Activated CD4-positive, alpha-beta memory T cell treated with anti-CD3 and anti-CD28 coated beads, Interleukin-2, amount 10 ng/mL, durations not matched to agents 7 days and 5 days (primary cell): ENCODE data around the gene TENM3. TPM values are rescaled to one million over a fixed set of nuclear protein-coding genes. Genes with fewer than 3 reads are reported as not detected.

Experiments used
- CTCF ChIA-PET: fragments of 350-600 bp; sonication (Branson Sonifier 250); formaldehyde crosslinking; loops from one replicate; lab custom pipeline; 2021; ENCODE audit warnings: antibody characterized with exemption, inconsistent platforms; lab: Charles Lee
- POLR2A ChIA-PET: fragments of 350-600 bp; sonication (Branson Sonifier 250); formaldehyde crosslinking; loops from one replicate; lab custom pipeline; 2021; ENCODE audit warnings: antibody characterized with exemption; lab: Charles Lee
- DNase-seq: peaks from one replicate; pipeline ENCODE4 v3.0.0-alpha.2; 2020
- H3K27ac Mint-ChIP-seq: one replicate; pipeline ENCODE4 v1.8.0; 2021; ENCODE audit warnings: mild to moderate bottlenecking, mixed read lengths
- H3K27me3 Mint-ChIP-seq: one replicate; pipeline ENCODE4 v1.8.0; 2021; ENCODE audit warnings: mixed read lengths
- H3K36me3 Mint-ChIP-seq: one replicate; pipeline ENCODE4 v1.8.0; 2021; ENCODE audit warnings: low read depth, mixed read lengths
- H3K4me1 Mint-ChIP-seq: one replicate; pipeline ENCODE4 v1.8.0; 2021; ENCODE audit warnings: mixed read lengths
- H3K4me3 Mint-ChIP-seq: one replicate; pipeline ENCODE4 v1.8.0; 2021; ENCODE audit warnings: mild to moderate bottlenecking, mixed read lengths
- H3K9me3 Mint-ChIP-seq: one replicate; pipeline ENCODE4 v1.8.0; 2021; ENCODE audit warnings: mixed read lengths
- total RNA-seq, 2 experiments: library from RNA; stranded (reverse); gene quantifications; one replicate each; pipeline ENCODE4 v1.2.3, GENCODE V29; 2021

Gene TENM3
- total RNA-seq, 2 experiments from 2014 or later: not detected

DNA sequence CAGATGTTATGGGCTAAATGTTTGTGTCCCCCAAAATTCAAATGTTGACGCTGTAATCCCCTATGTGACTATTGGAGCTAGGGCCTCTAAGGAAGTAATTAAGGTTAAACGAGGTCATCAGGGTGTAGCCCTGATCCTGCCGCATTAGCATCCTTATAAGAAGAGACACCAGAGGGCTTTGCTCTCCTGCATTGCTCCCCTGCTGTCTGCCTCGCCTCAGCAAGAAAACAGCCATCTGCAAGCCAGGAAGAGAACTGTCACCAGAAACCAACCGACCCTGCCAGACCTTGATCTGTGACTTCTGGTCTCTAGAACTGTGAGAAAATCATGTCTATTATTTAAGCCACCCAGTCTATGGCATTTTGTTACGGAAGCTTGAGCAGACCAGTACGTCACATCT is 342.1 kb downstream of the TENM3 start:
- POLR2A ChIA-PET: no interaction called here
- H3K27ac Mint-ChIP-seq: no peak overlapping the region
- H3K36me3 Mint-ChIP-seq: no peaks in the 10 kb centered on the region
- no peaks in the 10 kb centered on the region for H3K27me3 Mint-ChIP-seq
- no peaks in the 10 kb centered on the region for H3K4me1 Mint-ChIP-seq
- CTCF ChIA-PET: no interaction called here
- DNase-seq: no peak
- no peaks in the 10 kb centered on the region for H3K9me3 Mint-ChIP-seq
- no peak overlapping the region for H3K4me3 Mint-ChIP-seq

DNA sequence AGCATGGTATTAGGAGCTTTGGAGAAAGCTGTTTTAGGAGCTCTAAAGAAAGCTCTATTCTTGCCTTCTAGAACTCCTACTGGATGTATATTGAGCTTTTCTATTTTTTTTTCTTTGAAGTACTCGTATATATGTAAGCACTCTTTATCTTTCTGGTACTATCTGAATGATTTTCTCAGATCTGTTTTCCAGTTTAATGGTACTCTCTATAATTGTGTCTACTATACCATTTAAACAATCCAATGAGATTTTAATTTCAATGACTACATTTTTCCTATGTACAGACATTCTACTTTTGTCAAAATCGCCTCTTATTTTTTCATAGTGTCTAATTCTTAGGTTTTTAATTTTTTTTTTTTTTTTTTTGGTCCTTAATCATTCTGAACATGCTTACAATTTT is 345.9 kb downstream of the TENM3 start:
- POLR2A ChIA-PET: no interaction called here
- Mint-ChIP-seq H3K36me3 (no peaks in the 10 kb centered on the region), H3K27ac (no peak overlapping the region)

DNA sequence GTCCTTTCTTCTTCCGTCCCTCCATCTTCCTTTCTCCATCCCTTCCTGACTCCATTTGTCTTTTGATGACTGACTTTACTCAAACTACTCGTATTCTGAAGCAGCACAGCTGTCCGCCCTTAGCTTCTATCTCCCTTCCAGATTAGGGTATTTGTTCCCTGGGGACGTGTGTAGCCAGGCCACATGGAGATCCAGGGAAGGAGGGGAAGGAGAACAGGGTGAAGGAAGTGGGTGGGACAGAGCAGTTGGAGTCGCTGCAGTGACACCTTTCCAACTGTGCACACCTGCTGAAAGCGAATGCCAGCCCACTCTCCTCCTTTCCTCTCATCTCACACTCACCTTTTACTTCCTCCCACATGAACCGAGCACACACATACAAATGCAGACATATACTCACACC is 350.2 kb downstream of the TENM3 start:
- no peaks in the 10 kb centered on the region for H3K9me3 Mint-ChIP-seq
- DNase-seq: no peak
- H3K36me3 Mint-ChIP-seq: no peaks in the 10 kb centered on the region
- POLR2A ChIA-PET: no interaction called here
- H3K27ac Mint-ChIP-seq: no peak overlapping the region
- H3K4me1 Mint-ChIP-seq: no peaks in the 10 kb centered on the region
- CTCF ChIA-PET: no interaction called here
- no peaks in the 10 kb centered on the region for H3K27me3 Mint-ChIP-seq
- no peak overlapping the region for H3K4me3 Mint-ChIP-seq

More for the DNA sequence above, 345.9 kb downstream of the TENM3 start:
- H3K4me3 Mint-ChIP-seq: no peak overlapping the region
- CTCF ChIA-PET: no interaction called here
- H3K27me3 Mint-ChIP-seq: no peaks in the 10 kb centered on the region
- no peaks in the 10 kb centered on the region for H3K4me1 Mint-ChIP-seq
- no peaks in the 10 kb centered on the region for H3K9me3 Mint-ChIP-seq
- no peak for DNase-seq

DNA sequence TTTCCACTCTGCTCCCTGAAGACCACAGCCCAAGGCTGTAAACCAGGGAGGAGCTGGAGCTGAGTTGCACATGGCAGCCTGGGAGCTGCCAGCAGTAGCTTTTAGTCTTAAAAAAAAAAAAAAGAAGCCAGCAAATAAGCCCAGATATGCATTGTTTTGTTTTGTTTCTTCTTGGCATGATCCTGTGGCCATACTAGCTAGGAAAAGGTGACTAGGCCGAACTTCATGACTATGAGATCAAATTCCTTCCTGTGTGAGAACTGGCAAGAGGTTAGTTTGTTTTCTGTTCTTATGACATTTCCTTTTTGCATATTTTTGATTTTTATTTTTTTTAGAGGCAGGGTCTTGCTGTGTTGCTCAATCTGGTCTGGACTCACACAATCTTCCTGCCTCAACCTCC is 350.7 kb downstream of the TENM3 start:
- POLR2A ChIA-PET: no interaction called here
- DNase-seq: no peak
- no peaks in the 10 kb centered on the region for H3K36me3 Mint-ChIP-seq

DNA sequence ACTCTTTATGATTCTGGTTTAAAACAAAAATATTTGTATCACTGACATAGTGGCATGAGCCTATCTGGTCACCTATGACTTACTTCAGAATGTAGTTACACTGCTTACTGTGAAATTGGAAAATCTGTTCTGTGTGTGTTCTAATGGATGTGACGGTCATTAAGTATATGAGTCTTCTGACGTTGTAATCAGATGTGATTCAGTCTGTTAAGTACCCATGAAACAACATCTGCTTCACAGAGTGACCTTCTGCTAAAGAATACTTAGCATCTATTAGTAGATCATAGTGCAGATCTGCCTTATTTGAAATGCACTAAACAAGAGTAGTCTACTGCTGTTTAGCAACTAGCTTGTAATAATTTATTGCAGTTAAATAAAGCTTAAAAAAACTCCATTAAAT is 356.9 kb downstream of the TENM3 start:
- ChIA-PET POLR2A (no interaction called here), CTCF (no interaction called here)
- Mint-ChIP-seq H3K36me3 (no peaks in the 10 kb centered on the region), H3K4me1 (no peaks in the 10 kb centered on the region), H3K27ac (no peak overlapping the region), H3K4me3 (no peak overlapping the region), H3K27me3 (peaks cover 2% of the 10 kb centered on the region), H3K9me3 (no peaks in the 10 kb centered on the region)
- no peak for DNase-seq

More for the DNA sequence above, 350.7 kb downstream of the TENM3 start:
- H3K27me3 Mint-ChIP-seq: no peaks in the 10 kb centered on the region
- H3K9me3 Mint-ChIP-seq: no peaks in the 10 kb centered on the region
- no peak overlapping the region for H3K4me3 Mint-ChIP-seq
- CTCF ChIA-PET: no interaction called here
- no peak overlapping the region for H3K27ac Mint-ChIP-seq
- H3K4me1 Mint-ChIP-seq: no peaks in the 10 kb centered on the region

DNA sequence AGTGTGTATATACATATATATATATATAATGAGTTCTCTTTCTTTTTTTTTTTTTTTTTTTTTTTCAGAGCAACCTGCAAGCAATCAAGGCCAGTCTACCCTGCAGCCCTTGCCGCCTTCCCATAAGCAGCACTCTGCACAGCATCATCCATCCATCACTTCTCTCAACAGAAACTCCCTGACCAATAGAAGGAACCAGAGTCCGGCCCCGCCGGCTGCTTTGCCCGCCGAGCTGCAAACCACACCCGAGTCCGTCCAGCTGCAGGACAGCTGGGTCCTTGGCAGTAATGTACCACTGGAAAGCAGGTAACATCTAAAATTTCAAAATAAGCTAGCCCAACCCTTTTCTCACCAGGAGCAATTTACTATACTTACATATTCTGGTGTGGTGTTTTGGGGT is 357.7 kb downstream of the TENM3 start:
- H3K9me3 Mint-ChIP-seq: no peaks in the 10 kb centered on the region
- peaks cover 2% of the 10 kb centered on the region for H3K27me3 Mint-ChIP-seq
- CTCF ChIA-PET: interaction anchor here (0.7 kb wide), 1 partner anchor 200 kb away, joined by 6 read pairs; no protein-coding TSS in a partner anchor

DNA sequence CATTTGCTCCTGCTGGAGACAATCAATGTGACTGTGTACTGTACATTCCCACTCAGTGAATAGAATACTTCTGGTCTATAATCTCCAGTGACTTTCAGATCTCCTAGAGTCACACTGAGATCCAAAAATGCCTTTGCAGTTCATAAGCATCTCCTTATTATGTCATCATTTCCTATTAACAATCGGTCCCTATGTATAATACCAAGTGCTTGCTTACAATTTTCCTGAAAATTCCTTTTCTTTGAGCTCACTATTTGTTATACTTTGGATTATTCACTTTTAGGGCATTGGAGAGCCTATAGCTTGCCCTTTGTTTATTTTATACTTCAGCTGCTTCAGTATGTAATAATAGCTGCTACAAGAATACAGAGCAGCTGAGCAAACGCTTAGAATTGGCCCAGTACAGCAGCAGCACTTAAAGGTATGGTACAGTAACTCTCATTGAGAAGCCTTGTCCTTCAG is 361.0 kb downstream of the TENM3 start:
- CTCF ChIA-PET: no interaction called here
- no peak for DNase-seq
- POLR2A ChIA-PET: no interaction called here
- Mint-ChIP-seq H3K9me3 (no peaks in the 10 kb centered on the region), H3K4me1 (no peaks in the 10 kb centered on the region), H3K27ac (no peak overlapping the region), H3K4me3 (no peak overlapping the region), H3K27me3 (peaks cover 2% of the 10 kb centered on the region), H3K36me3 (no peaks in the 10 kb centered on the region)

More for the DNA sequence above, 357.7 kb downstream of the TENM3 start:
- no peaks in the 10 kb centered on the region for H3K36me3 Mint-ChIP-seq
- no peak overlapping the region for H3K27ac Mint-ChIP-seq
- H3K4me1 Mint-ChIP-seq: no peaks in the 10 kb centered on the region
- no peak overlapping the region for H3K4me3 Mint-ChIP-seq
- POLR2A ChIA-PET: no interaction called here
- no peak for DNase-seq

GRCh38 chr4:182604953-182605352 is 361.8 kb downstream of the TENM3 start:
- no peak for DNase-seq
- POLR2A ChIA-PET: no interaction called here
- no peak overlapping the region for H3K27ac Mint-ChIP-seq
- no peak overlapping the region for H3K4me3 Mint-ChIP-seq
- H3K4me1 Mint-ChIP-seq: no peaks in the 10 kb centered on the region
- no peaks in the 10 kb centered on the region for H3K9me3 Mint-ChIP-seq
- no peaks in the 10 kb centered on the region for H3K36me3 Mint-ChIP-seq
- peaks cover 2% of the 10 kb centered on the region for H3K27me3 Mint-ChIP-seq
- CTCF ChIA-PET: no interaction called here

GRCh38 chr4:182608525-182608924 is 365.3 kb downstream of the TENM3 start:
- H3K4me3 Mint-ChIP-seq: no peak overlapping the region
- DNase-seq: no peak
- no peaks in the 10 kb centered on the region for H3K27me3 Mint-ChIP-seq
- H3K27ac Mint-ChIP-seq: no peak overlapping the region
- H3K4me1 Mint-ChIP-seq: no peaks in the 10 kb centered on the region
- POLR2A ChIA-PET: no interaction called here
- CTCF ChIA-PET: no interaction called here
- H3K36me3 Mint-ChIP-seq: no peaks in the 10 kb centered on the region
- H3K9me3 Mint-ChIP-seq: no peaks in the 10 kb centered on the region

- H3K27ac Mint-ChIP-seq: no peak overlapping the region
Observed at GRCh38 chr4:182616476-182616875, 373.3 kb downstream of the TENM3 start.

GRCh38 chr4:182619660-182620059 is 376.5 kb downstream of the TENM3 start:
- CTCF ChIA-PET: no interaction called here

More at GRCh38 chr4:182616476-182616875, 373.3 kb downstream of the TENM3 start:
- no peak overlapping the region for H3K4me3 Mint-ChIP-seq
- CTCF ChIA-PET: no interaction called here
- H3K36me3 Mint-ChIP-seq: no peaks in the 10 kb centered on the region
- DNase-seq: no peak
- POLR2A ChIA-PET: no interaction called here
- H3K27me3 Mint-ChIP-seq: no peaks in the 10 kb centered on the region
- no peaks in the 10 kb centered on the region for H3K9me3 Mint-ChIP-seq
- H3K4me1 Mint-ChIP-seq: no peaks in the 10 kb centered on the region

GRCh38 chr4:182620111-182620980 is 377.1 kb downstream of the TENM3 start:
- Mint-ChIP-seq H3K27ac (no peak overlapping the region), H3K4me1 (no peaks in the 10 kb centered on the region), H3K36me3 (no peaks in the 10 kb centered on the region), H3K9me3 (no peaks in the 10 kb centered on the region), H3K27me3 (no peaks in the 10 kb centered on the region), H3K4me3 (no peak overlapping the region)
- DNase-seq: no peak
- POLR2A ChIA-PET: no interaction called here
- CTCF ChIA-PET: no interaction called here

More at GRCh38 chr4:182619660-182620059, 376.5 kb downstream of the TENM3 start:
- no peak for DNase-seq
- Mint-ChIP-seq H3K36me3 (no peaks in the 10 kb centered on the region), H3K4me3 (no peak overlapping the region), H3K27ac (no peak overlapping the region), H3K27me3 (no peaks in the 10 kb centered on the region), H3K4me1 (no peaks in the 10 kb centered on the region), H3K9me3 (no peaks in the 10 kb centered on the region)
- POLR2A ChIA-PET: no interaction called here

- POLR2A ChIA-PET: no interaction called here
- H3K9me3 Mint-ChIP-seq: no peaks in the 10 kb centered on the region
- H3K36me3 Mint-ChIP-seq: no peaks in the 10 kb centered on the region
- no peak overlapping the region for H3K4me3 Mint-ChIP-seq
- no peak overlapping the region for H3K27ac Mint-ChIP-seq
- DNase-seq: no peak
- no peaks in the 10 kb centered on the region for H3K4me1 Mint-ChIP-seq
- CTCF ChIA-PET: no interaction called here
- H3K27me3 Mint-ChIP-seq: no peaks in the 10 kb centered on the region
Observed at GRCh38 chr4:182624281-182624680, 381.1 kb downstream of the TENM3 start.

GRCh38 chr4:182625193-182625592 is 382.0 kb downstream of the TENM3 start:
- Mint-ChIP-seq H3K9me3 (no peaks in the 10 kb centered on the region), H3K4me3 (no peak overlapping the region), H3K27ac (no peak overlapping the region), H3K4me1 (no peaks in the 10 kb centered on the region), H3K36me3 (no peaks in the 10 kb centered on the region), H3K27me3 (no peaks in the 10 kb centered on the region)
- POLR2A ChIA-PET: no interaction called here
- no peak for DNase-seq
- CTCF ChIA-PET: no interaction called here
